HG02840 (cell line): ENCODE measurements around the gene RSPH3.
"Not testable (repeated sequence)": the region's sequence is repeated elsewhere in the genome, so short reads cannot be mapped to it uniquely, and the experiment has no call there.

Experiments
- ATAC-seq: cut with Tn5 transposase; IDR thresholded peaks from one replicate; pipeline ENCODE4 v1.9.1; 2021; ENCODE audit warnings: mild to moderate bottlenecking, moderate library complexity, moderate number of reproducible peaks; ENCODE audit not compliant: unreplicated experiment, low FRiP score

Gene RSPH3

DNA sequence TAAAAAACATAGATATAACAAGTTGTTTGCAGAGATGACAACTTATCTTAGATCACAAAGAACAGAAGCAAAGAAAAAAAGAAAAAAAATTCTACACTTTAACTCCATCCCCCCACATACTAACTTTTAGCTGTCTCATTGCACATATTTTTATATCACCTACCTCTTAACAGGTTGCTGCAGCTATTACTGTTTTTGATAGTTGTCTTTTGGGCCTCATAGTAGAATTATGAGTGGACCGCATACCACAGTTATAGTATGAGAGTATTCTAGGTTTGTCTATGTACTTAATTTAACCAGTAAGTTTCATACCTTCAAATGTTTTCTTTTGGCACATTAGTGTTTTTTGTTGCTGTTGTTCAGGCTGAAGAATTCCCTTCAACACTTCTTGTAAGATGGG, 12.3 kb downstream of the RSPH3 start:
- no peak for ATAC-seq

DNA sequence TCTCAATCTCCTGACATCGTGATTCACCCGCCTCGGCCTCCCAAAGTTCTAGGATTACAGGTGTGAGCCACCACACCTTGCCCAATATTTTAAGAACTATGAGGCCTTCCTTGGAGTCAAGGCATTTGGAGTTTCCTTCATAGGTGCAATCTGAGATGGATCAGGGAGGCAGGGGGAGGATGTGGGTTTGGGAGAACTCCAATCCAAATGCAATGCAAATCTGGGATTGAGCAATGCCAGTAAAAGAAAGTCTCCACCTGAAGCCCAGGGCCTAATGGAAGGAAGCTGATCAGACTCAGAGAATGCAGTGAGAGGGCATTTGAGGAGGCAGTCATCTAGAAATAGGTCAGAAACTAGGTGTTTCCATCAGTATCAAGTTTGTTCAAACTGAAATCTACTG, 21.2 kb downstream of the RSPH3 start:
- ATAC-seq = no peak

- ATAC-seq = no peak
Observed at GRCh38 chr6:158977382-158977781, 22.6 kb downstream of the RSPH3 start.

- ATAC-seq = no peak
Observed at GRCh38 chr6:158972241-158973233, 27.5 kb downstream of the RSPH3 start.

DNA sequence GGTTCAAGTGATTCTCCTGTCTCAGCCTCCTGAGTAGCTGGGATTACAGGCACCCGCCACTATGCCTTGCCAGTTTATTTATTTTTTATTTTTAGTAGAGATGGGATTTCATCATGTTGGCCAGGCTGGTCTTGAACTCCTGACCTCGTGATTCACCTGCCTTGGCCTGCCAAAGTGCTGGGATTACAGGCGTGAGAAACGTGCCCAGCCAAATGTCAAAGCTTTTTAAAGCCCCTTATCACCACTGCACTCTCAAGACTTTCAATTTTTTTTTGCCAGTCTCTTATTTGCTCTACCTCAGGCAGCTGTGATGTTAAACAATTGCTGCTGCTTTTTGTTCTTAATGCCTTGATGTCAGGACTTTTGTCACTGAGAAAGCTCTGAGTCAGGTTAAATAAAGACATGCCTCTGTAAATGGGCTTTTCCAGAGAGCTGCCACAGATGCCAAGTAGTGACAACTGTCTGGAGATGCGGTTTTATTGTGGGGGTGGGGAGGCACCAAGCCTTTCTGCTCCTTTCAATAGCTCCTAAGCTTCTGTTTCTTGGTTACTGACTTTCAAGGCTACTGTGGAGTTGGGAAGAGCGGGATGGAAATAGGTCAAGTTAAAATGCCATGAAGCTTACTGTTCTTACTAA, 29.2 kb downstream of the RSPH3 start:
- no peak for ATAC-seq

- no peak for ATAC-seq
Observed at GRCh38 chr6:158969148-158969547, 30.9 kb downstream of the RSPH3 start.

DNA sequence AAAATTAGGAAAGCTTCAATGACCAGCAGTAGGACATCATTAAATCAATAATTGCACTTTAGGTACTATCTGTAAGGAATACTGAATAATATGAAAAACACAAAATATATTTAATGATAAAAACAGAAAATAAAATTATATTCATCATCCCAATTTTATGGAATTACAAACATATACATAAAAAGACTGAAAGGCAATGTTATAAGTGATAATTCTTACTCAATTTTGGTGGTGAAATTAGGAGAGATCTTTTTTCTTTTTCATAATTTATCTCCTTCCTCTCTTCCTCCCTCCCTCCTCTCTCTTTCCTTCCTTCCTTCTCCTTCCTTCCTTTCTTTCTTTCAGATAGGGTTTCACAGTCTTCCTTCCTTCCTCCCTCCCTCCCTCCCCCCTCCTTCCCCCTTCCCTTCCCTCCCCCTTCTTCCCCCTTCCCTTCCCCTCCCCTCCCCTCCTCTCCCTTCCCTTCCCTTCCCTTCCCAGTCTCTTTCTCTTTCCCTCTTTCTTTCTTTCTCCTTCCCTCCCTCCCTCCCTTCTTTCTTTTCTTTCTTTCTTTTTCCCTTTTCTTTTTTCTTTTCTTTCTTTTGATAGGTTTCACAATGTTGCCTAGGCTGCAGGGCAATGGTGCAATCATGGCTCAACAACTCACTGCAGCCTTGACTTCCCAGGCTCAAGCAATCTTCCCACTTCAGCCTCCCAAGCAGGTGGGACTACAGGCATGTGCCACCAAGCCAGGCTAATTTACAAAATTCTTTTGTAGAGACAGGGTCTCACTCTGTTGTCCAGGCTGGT, 36.8 kb downstream of the RSPH3 start:
- ATAC-seq = no peak

- no peak for ATAC-seq
Observed at GRCh38 chr6:158962371-158962770, 37.6 kb downstream of the RSPH3 start.

DNA sequence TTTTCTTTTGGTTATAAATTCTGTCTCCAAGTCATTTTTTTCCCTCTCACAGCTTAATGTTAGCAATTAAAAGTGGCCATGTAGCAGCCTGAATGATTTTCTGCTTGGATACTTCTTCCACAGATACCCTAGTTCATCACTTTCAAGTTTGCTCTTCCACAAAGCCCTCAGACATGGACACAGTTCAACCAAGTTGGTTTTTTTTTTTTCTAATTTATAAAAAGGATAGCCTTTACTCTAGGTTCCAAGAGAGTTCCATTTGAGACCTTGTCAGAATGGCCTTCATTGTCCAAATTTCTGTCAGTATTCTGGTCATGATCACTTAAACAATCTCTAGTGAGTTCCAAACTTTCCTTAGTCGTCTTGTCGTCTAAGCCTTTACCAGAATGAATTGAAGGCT, 40.0 kb downstream of the RSPH3 start:
- ATAC-seq = no peak

DNA sequence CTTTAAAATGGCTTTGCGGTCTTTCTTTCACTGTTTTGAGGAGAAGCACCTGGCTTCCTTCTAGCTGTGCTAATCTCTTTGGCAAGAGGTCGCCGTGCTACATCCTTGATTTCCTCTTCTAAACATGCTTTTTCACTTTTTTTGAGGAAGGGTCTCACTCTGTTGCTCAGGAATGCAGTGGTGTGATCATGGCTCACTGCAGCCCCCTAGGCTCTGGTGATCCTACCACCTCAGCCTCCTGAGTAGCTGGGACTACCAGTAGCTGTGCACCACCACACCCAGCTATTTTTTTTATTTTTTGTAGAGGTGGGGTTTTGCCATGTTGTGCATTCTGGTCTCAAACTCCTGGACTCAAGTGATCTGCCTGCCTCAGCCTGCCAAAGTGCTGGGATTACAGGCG, 40.5 kb downstream of the RSPH3 start:
- no peak for ATAC-seq

DNA sequence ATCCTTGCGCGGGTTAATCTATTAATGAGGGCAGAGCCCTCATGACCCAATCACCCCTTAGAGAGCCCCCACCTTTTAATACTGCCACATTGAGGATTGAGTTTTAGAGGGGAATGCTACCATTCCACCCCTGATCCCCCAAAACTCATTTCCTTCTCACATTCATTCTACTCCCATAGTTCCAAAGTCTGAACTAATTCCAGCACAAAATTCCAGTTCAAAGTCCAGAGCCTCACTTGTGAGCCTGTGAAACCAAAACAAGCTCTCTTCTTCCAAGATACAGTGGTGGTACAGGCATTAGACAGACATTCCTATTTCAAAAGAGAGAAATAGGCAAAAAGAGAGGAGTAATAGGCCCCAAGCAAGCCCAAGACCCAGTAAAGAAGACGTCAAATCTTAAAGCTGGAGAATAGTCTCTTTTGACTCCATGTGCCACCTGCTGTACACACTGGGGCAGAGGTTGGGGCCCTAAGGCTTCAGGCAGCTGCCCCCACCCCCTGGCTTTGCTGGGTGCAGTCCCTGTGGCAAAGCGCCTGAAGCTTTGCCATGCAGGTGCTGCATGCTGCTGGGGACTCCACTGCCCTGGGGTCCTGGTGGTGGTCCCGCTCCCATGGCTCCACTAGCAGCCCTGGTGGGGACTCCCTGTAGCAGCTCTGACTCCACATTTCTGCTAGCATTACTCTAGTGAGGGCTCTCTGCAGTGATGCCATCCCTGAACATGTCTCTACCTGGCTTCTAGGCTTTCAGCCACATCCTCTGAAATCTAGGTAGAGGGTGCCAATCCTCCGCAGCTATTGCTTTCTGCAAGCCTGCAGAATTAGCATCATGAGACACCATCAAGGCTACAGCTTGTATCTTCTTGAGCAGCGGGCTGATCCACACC, 41.3 kb downstream of the RSPH3 start:
- no peak for ATAC-seq

GRCh38 chr6:158955255-158955654, 44.7 kb downstream of the RSPH3 start:
- no peak for ATAC-seq

- no peak for ATAC-seq
Observed at GRCh38 chr6:158954753-158955152, 45.2 kb downstream of the RSPH3 start.

DNA sequence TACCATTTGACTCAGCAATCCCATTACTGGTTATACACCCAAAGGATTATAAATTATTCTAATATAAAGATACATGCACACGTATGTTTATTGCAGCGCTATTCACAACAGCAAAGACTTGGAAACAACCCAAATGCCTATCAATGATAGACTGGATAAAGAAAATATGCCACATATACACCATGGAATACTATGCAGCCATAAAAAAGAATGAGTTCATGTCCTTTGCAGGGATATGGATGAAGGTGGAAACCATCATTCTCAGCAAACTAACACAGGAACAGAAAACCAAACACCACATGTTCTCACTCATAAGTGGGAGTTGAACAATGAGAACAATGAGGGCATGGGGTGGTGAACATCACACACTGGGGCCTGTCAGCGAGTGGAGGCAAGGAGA, 48.0 kb downstream of the RSPH3 start:
- ATAC-seq = not testable (repeated sequence)

- ATAC-seq = not testable (repeated sequence)
Observed at GRCh38 chr6:158951565-158951964, 48.4 kb downstream of the RSPH3 start.

GRCh38 chr6:158947284-158947683, 52.7 kb downstream of the RSPH3 start:
- no peak for ATAC-seq

- ATAC-seq = no peak
Observed at GRCh38 chr6:158943380-158944032, 56.5 kb downstream of the RSPH3 start.

GRCh38 chr6:158942349-158942748, 57.7 kb downstream of the RSPH3 start:
- ATAC-seq = no peak

DNA sequence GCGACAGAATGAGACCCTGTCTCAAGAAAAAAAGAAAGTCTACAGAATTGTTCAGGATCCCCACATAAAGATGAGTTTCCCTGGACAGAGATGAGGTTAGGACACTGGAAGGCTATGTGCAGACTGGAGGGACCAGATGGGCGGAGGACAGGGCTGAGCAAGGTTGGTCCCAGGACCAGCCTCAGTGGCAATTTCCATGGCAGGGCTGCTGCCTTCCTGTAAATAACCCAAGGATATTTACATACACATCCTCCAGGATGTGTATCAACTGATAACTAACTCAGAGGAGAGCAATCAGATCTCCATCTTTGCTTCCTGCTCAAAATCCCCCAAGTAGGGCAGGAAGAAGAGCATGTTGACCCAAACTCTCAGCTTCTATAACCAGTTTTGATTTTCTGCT, 58.8 kb downstream of the RSPH3 start:
- ATAC-seq = no peak
